22Rv1 (cell line): Measurements from ENCODE around the gene GALNT17.

Source experiments
- CTCF ChIP-seq: fragments of 450-650 bp; IDR thresholded peaks from 2 replicates; pipeline ENCODE4 v1.5.1; 2017; ENCODE audit warnings: mild to moderate bottlenecking
- ZFX ChIP-seq: fragments of 450-650 bp; IDR thresholded peaks from 2 replicates; pipeline ENCODE4 v1.6.1; 2017; ENCODE audit warnings: antibody characterized with exemption, borderline replicate concordance

- TF ChIP-seq CTCF (no peak), ZFX (no peak)
These were observed 376.0 kb downstream of the GALNT17 start for GRCh38 chr7:71507680-71508602.
